MM.1S (cell line): Measurements from ENCODE around the gene NFATC3.

Experiments
- DNase-seq: peaks from one replicate; pipeline ENCODE4 v3.0.0-alpha.2; 2015
- H2AFZ ChIP-seq: fragments of 300-600 bp; sonication (generic); 2 replicates; pipeline ENCODE4 v1.6.0; 2016; ENCODE audit warnings: antibody characterized with exemption, low read length
- H3F3A ChIP-seq: fragments of 300-600 bp; sonication (generic); 2 replicates; pipeline ENCODE4 v1.6.1; 2016; ENCODE audit warnings: mild to moderate bottlenecking, antibody characterized with exemption, low read length, moderate library complexity, mixed read lengths; ENCODE audit not compliant: insufficient read depth
- H3K27ac ChIP-seq: fragments of 300-600 bp; sonication (generic); 2 replicates; pipeline ENCODE4 v1.5.1; 2016; ENCODE audit warnings: mild to moderate bottlenecking, low read length
- H3K27me3 ChIP-seq: fragments of 300-600 bp; sonication (generic); replicated peaks from 2 replicates; pipeline ENCODE4 v1.6.0; 2016; ENCODE audit warnings: low read length; ENCODE audit not compliant: insufficient read depth
- H3K36me3 ChIP-seq: fragments of 300-600 bp; sonication (generic); replicated peaks from 2 replicates; pipeline ENCODE4 v1.6.1; 2016; ENCODE audit warnings: mild to moderate bottlenecking, low read length, mixed read lengths; ENCODE audit not compliant: insufficient read depth
- H3K4me1 ChIP-seq: fragments of 300-600 bp; sonication (generic); 2 replicates; pipeline ENCODE4 v1.6.1; 2016; ENCODE audit warnings: low read length, mixed read lengths
- H3K4me2 ChIP-seq: fragments of 300-600 bp; sonication (generic); 2 replicates; pipeline ENCODE4 v1.6.0; 2016; ENCODE audit warnings: low read depth, low read length
- H3K4me3 ChIP-seq: fragments of 300-600 bp; sonication (generic); 2 replicates; pipeline ENCODE4 v1.5.1; 2016; ENCODE audit warnings: low read length, mixed read lengths
- H3K79me2 ChIP-seq: fragments of 300-600 bp; sonication (generic); 2 replicates; pipeline ENCODE4 v1.6.1; 2016; ENCODE audit warnings: mixed run types, low read length, mixed read lengths
- H3K9ac ChIP-seq: fragments of 300-600 bp; sonication (generic); 2 replicates; pipeline ENCODE4 v1.6.1; 2016; ENCODE audit warnings: low read length, mixed read lengths
- H3K9me2 ChIP-seq: fragments of 300-600 bp; sonication (generic); replicated peaks from 2 replicates; pipeline ENCODE4 v1.6.1; 2016; ENCODE audit warnings: mild to moderate bottlenecking, low read length, mixed read lengths; ENCODE audit not compliant: insufficient read depth
- H3K9me3 ChIP-seq: fragments of 300-600 bp; sonication (generic); replicated peaks from 2 replicates; pipeline ENCODE4 v1.6.1; 2016; ENCODE audit warnings: mild to moderate bottlenecking, low read length, mixed read lengths; ENCODE audit not compliant: insufficient read depth
- H4K20me1 ChIP-seq: fragments of 300-600 bp; sonication (generic); 2 replicates; pipeline ENCODE4 v1.6.1; 2016; ENCODE audit warnings: mild to moderate bottlenecking, low read length, moderate library complexity, mixed read lengths; ENCODE audit not compliant: insufficient read depth
- CTCF ChIP-seq: fragments of 300-600 bp; sonication (generic); IDR thresholded peaks from 2 replicates; pipeline ENCODE4 v1.5.1; 2016; ENCODE audit warnings: antibody characterized with exemption, low read length, mixed read lengths
- EZH2 ChIP-seq: fragments of 300-600 bp; sonication (generic); optimal IDR thresholded peaks from 2 replicates; pipeline ENCODE3; 2017; ENCODE audit warnings: low read depth, mild to moderate bottlenecking, antibody characterized with exemption, low read length, mixed read lengths
- EZH2phosphoT487 ChIP-seq: fragments of 300-600 bp; sonication (generic); IDR thresholded peaks from 2 replicates; pipeline ENCODE4 v1.6.1; 2018; ENCODE audit warnings: antibody characterized with exemption, low read length

The NFATC3 gene

GRCh38 chr16:68230956-68231355, 145.8 kb downstream of the NFATC3 start:
- Histone ChIP-seq H3K79me2 (no peaks in the 10 kb centered on the region), H3K9ac (no peak overlapping the region), H3K36me3 (no peaks in the 10 kb centered on the region), H3K27me3 (no peaks in the 10 kb centered on the region), H3F3A (peaks cover 14% of the 10 kb centered on the region), H3K9me2 (no peaks in the 10 kb centered on the region), H3K4me2 (no peak overlapping the region), H2AFZ (no peak overlapping the region), H3K4me1 (peaks cover 15% of the 10 kb centered on the region), H4K20me1 (no peaks in the 10 kb centered on the region), H3K27ac (no peak overlapping the region), H3K9me3 (no peaks in the 10 kb centered on the region), H3K4me3 (no peak overlapping the region)
- TF ChIP-seq CTCF = no peak
- no peak for TF ChIP-seq EZH2
- TF ChIP-seq EZH2phosphoT487 = no peak
- no peak for DNase-seq

- Histone ChIP-seq H3K4me2 (no peak overlapping the region), H2AFZ (no peak overlapping the region), H3K36me3 (no peaks in the 10 kb centered on the region), H3K27ac (no peak overlapping the region), H3K79me2 (no peaks in the 10 kb centered on the region), H3K4me1 (peaks cover 17% of the 10 kb centered on the region), H3K9ac (no peak overlapping the region), H4K20me1 (no peaks in the 10 kb centered on the region), H3K27me3 (no peaks in the 10 kb centered on the region), H3K9me3 (no peaks in the 10 kb centered on the region), H3K4me3 (no peak overlapping the region), H3K9me2 (no peaks in the 10 kb centered on the region), H3F3A (peaks cover 14% of the 10 kb centered on the region)
- TF ChIP-seq CTCF = no peak
- no peak for TF ChIP-seq EZH2phosphoT487
- TF ChIP-seq EZH2 = no peak
- no peak for DNase-seq
Measured at GRCh38 chr16:68231384-68232136, 146.4 kb downstream of the NFATC3 start.

GRCh38 chr16:68232335-68232734, 147.2 kb downstream of the NFATC3 start:
- no peaks in the 10 kb centered on the region for H3K79me2 ChIP-seq
- no peak overlapping the region for H3K9ac ChIP-seq
- H3K4me2 ChIP-seq = no peak overlapping the region
- H3F3A ChIP-seq = peaks cover 16% of the 10 kb centered on the region
- no peak overlapping the region for H3K4me3 ChIP-seq
- no peak for TF ChIP-seq CTCF
- no peak for TF ChIP-seq EZH2phosphoT487
- no peak for TF ChIP-seq EZH2
- H3K9me2 ChIP-seq = no peaks in the 10 kb centered on the region
- DNase-seq = no peak
- no peaks in the 10 kb centered on the region for H4K20me1 ChIP-seq
- no peaks in the 10 kb centered on the region for H3K27me3 ChIP-seq
- no peak overlapping the region for H3K27ac ChIP-seq
- H3K36me3 ChIP-seq = no peaks in the 10 kb centered on the region
- no peaks in the 10 kb centered on the region for H3K9me3 ChIP-seq
- H2AFZ ChIP-seq = no peak overlapping the region
- peaks cover 15% of the 10 kb centered on the region for H3K4me1 ChIP-seq
